ENCODE data around the gene COL19A1.

- TF ChIP-seq EZH2 (IDR thresholded peaks at IDR 0.05) = no peak
- TF ChIP-seq POLR2AphosphoS5 (IDR thresholded peaks at IDR 0.05; ENCODE audit: borderline replicate concordance, low read depth, low read length) = no peak
- no peak for TF ChIP-seq FOXP2 (optimal IDR thresholded peaks at IDR 0.05; ENCODE audit: control extremely low read depth, extremely low read length, insufficient read depth)
Observed at GRCh38 chr6:69881322-69882151, 15.2 kb downstream of the COL19A1 start.
